Progenitor cell of endocrine pancreas (in vitro differentiated cells): Measurements from ENCODE around the gene MRPL30. TPM values are rescaled to one million over a fixed set of nuclear protein-coding genes. Genes with fewer than 3 reads are reported as not detected.

Experiments used
- DNase-seq: peaks from one replicate; pipeline ENCODE4 v3.0.0; 2021; ENCODE audit warnings: low spot score; ENCODE audit not compliant: unreplicated experiment
- H3K27ac Mint-ChIP-seq: 2 replicates; pipeline ENCODE4 v1.8.0; 2021; ENCODE audit warnings: mild to moderate bottlenecking, moderate library complexity, mixed read lengths
- H3K27me3 Mint-ChIP-seq: 2 replicates; pipeline ENCODE4 v1.8.0; 2021; ENCODE audit warnings: mixed read lengths
- H3K36me3 Mint-ChIP-seq: 2 replicates; pipeline ENCODE4 v1.8.0; 2022; ENCODE audit warnings: mixed read lengths; ENCODE audit not compliant: insufficient read depth
- H3K4me1 Mint-ChIP-seq: 2 replicates; pipeline ENCODE4 v1.8.0; 2021; ENCODE audit warnings: low read depth, mixed read lengths
- H3K4me3 Mint-ChIP-seq: 2 replicates; pipeline ENCODE4 v1.8.0; 2021; ENCODE audit warnings: low read depth, mild to moderate bottlenecking, moderate library complexity, mixed read lengths
- H3K9me3 Mint-ChIP-seq: 2 replicates; pipeline ENCODE4 v1.8.0; 2021; ENCODE audit warnings: low read depth, mixed read lengths
- CTCF ChIP-seq: fragments of 200-600 bp; sonication (generic); IDR thresholded peaks from one replicate; pipeline ENCODE4 v1.5.0; 2021; ENCODE audit warnings: antibody characterized with exemption, mild to moderate bottlenecking; ENCODE audit not compliant: unreplicated experiment
- total RNA-seq: library from RNA; stranded (reverse); gene quantifications from 2 replicates; pipeline ENCODE4 v1.2.1, GENCODE V29; 2021

Gene MRPL30
- total RNA-seq, 1 donor from 2014 or later: 37.3 TPM

GRCh38 chr2:99141110-99142108, 39.6 kb upstream of the MRPL30 start, which contains the start of gene C2orf15:
C2orf15 (plus strand) TSS chr2:99141707; CDS start chr2:99150559, 8,852 bp downstream.
- Mint-ChIP-seq H3K27ac (peak within 1 kb of the TSS; percentile 99), H3K4me3 (peak within 1 kb of the TSS; percentile 96), H3K36me3 (peaks cover 17% of the 10 kb centered on the region), H3K27me3 (no peaks in the 10 kb centered on the region), H3K4me1 (peaks cover 18% of the 10 kb centered on the region), H3K9me3 (peaks cover 14% of the 10 kb centered on the region)
- DNase-seq: peak; percentile 93
- TF ChIP-seq CTCF: no peak

- no peaks in the 10 kb centered on the region for H3K9me3 Mint-ChIP-seq
- H3K27ac Mint-ChIP-seq: no peak overlapping the region
- no peak for TF ChIP-seq CTCF
- H3K4me1 Mint-ChIP-seq: peaks cover 13% of the 10 kb centered on the region
- no peak overlapping the region for H3K4me3 Mint-ChIP-seq
- no peaks in the 10 kb centered on the region for H3K27me3 Mint-ChIP-seq
- DNase-seq: no peak
- peaks cover 6% of the 10 kb centered on the region for H3K36me3 Mint-ChIP-seq
These were observed 30.3 kb upstream of the MRPL30 start for GRCh38 chr2:99150706-99151105.

- no peaks in the 10 kb centered on the region for H3K9me3 Mint-ChIP-seq
- H3K27ac Mint-ChIP-seq: no peak overlapping the region
- H3K4me1 Mint-ChIP-seq: peaks cover 19% of the 10 kb centered on the region
- H3K27me3 Mint-ChIP-seq: no peaks in the 10 kb centered on the region
- no peak for DNase-seq
- no peak for TF ChIP-seq CTCF
- H3K36me3 Mint-ChIP-seq: peaks cover 8% of the 10 kb centered on the region
- H3K4me3 Mint-ChIP-seq: no peak overlapping the region
These were observed 28.6 kb upstream of the MRPL30 start for GRCh38 chr2:99152199-99152895.

- Mint-ChIP-seq H3K27me3 (no peaks in the 10 kb centered on the region), H3K4me3 (peak overlapping the region; percentile 96), H3K9me3 (no peaks in the 10 kb centered on the region), H3K4me1 (peaks cover 20% of the 10 kb centered on the region), H3K27ac (peak overlapping the region; percentile 97), H3K36me3 (peaks cover 9% of the 10 kb centered on the region)
- no peak for TF ChIP-seq CTCF
- DNase-seq: no peak
These were observed 26.9 kb upstream of the MRPL30 start for GRCh38 chr2:99153921-99154604.
